ENCODE results near the gene ANKZF1.

The ANKZF1 gene

DNA sequence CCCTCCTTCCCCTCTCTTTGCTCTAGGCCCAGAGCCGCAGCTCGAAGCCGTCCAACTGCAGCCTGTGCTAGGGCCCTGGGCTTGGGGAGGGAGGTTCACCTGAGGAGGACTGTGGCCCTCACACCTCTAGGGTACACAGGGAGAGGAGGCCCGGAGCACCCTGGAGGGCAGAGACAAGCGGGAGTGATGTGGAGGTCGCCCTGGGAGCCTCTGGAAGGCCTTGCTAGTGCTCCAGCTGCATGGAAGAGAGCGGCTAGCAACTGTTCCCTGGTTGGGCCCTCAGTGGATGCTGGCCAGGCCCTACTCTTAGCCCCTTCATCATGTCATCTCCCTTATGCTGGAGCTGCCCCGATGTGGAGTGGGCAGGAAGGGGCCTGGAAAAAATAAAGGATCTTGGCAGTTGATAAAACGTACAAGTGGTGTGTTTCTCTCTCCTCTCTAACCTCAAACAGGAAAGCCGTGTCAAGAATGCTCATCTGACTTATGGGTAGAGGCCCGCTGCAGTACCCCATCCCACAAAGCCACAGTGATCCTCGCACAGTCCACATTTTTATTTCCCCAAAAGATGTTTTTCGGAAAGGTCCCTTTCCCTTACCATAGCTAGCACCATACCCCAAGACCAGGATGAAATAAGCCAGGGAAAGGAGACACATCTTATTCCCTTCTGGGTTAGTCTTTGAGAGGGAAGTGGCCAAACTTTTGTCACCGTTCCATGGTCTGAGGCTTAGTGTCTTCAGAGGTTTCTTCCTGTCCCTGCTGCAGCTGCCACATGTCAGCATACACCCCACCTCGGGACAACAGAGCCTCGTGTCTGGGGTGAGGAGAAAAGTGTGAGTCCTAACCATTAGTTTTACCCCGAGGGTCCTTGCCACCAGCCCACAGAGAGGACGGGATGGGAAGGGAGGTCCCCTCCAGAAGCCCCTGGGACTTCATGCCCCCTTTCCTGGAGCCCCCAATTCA is 20.1 kb upstream of the ANKZF1 start:
- ATAC-seq, result no peak

- no peak for ATAC-seq
Observed at GRCh38 chr2:219210196-219210885, 19.3 kb upstream of the ANKZF1 start.

- no peak for ATAC-seq
Observed at GRCh38 chr2:219210886-219211362, 18.7 kb upstream of the ANKZF1 start.

DNA sequence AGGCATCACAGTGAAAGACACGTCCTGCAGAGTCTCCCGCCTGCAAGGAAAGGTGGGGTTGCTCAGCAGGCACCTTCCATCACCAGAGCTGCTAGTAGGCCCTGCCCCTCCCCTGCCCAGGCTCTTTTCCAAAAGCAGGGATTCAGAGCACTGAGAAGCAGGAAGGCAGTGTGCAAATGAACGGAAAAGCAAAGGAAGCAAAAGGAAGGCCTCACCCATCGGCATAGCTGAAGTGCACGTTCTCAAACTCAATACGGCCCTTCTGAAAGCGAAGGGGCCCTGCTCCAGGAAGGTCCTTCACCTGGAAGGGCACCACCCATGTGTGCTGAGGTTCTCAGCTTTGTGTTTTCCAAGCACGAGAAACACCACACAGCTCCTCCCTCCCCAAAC is 16.6 kb upstream of the ANKZF1 start:
- ATAC-seq, result no peak

GRCh38 chr2:219213486-219214071 is 16.0 kb upstream of the ANKZF1 start:
- no peak for ATAC-seq

- ATAC-seq, result no peak
Observed at GRCh38 chr2:219214141-219214540, 15.5 kb upstream of the ANKZF1 start.

DNA sequence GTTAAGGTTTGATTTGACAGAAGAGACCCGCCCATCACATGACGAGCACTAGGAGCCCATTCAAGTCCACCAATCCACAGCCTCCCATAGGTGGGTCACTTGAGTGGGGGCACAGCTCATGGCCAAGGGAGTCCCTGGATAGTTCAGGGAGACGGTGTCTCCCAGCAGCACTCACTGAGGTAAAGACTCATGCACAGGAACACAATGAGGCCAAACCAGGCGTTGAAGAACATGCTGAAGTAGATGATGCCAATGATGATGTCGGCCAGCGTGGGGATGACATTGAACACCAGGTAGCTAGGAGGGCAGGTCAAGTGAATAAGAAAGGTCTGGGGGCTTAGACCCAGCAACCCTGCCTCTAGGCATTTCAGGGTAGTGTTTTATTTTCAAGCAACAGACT is 14.8 kb upstream of the ANKZF1 start:
- no peak for ATAC-seq

GRCh38 chr2:219215871-219216534 is 13.6 kb upstream of the ANKZF1 start:
- ATAC-seq, result no peak

DNA sequence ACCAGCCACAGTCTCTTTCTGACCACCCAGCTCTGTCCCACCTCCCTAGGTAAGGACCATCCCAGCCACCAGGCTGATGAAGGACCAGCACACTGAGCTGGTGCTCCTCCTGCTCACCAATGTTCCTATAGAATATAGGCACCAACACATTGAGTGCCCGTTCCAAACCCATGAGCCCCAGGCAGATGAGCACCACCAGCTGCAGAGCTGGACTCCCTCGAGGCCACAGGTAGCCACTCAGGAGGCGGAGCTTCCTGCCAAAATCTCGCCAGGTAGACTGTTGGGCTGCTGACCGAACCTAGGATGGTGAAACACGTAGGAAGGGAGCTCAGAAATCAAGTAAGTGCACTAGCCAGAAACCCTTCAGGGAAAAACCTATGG is 13.1 kb upstream of the ANKZF1 start:
- no peak for ATAC-seq

DNA sequence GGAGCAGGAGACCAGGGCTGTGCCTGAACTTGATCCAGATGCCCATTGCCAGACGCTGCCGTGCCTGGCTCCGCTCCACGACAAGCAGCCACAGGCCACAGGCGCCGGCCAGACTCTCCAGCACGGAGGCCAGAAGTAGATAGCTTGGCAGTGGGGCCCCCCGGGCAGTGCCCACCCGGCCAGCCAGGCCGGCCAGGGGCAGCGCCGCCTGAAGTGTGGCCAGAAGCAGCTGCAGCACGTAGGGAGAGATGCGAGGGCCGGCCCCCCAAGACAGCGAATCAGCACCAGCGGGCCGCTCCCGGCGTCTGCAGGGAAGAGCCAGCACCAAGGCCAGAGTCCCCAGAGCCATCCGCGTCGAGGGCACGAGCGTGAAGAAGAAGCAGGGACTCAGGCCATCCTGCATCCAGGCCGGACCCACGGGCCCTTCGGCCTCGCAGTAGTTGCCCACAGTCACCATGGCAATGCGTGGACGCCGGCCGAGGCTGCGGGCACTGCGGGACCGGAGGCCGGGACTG is 11.3 kb upstream of the ANKZF1 start:
- ATAC-seq, result peak; percentile 33 to 39

GRCh38 chr2:219218732-219219701 is 10.6 kb upstream of the ANKZF1 start, which contains the start of gene ABCB6:
ABCB6 (minus strand) TSS chr2:219218958; CDS start chr2:219218673, 285 bp downstream.
- peak; percentile 79 to 85 for ATAC-seq

DNA sequence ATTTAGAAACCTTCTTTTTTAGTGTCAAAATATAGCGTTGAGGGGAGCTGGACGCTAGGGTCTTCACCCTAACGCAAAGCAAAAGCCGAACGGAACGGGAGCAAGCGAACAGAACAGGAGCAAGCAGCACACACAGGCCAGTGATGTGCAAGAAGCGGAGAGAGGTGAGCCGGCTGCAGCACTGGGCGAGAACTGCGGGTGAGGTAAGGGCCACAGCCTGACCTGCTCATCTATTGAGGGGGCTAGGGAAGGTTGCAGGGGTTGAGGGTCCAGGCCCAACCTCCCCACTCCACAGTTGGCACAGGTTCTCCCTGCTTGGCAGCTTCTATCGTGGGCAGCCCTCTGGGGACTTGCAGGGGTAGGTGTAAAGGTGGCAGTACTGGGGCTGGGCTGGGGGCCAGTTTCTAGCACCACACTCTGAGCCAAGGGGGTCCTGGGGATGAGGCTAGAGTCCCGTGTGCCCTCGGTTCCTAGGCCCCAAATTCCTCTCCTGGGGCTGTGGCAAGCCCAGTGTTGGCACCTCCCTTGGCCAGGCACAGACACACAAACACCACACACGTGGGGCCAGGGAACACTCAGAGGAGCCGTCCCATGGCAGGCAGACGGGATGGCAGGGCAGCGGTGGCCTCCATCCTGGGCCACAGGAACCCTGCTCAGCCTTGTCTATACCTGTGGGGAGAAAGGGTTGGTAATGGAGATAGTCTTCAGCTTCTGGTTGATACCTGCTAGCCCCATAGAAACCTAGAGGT is 9.6 kb upstream of the ANKZF1 start:
- ATAC-seq, result no peak

GRCh38 chr2:219220652-219221402 is 8.8 kb upstream of the ANKZF1 start:
- no peak for ATAC-seq

DNA sequence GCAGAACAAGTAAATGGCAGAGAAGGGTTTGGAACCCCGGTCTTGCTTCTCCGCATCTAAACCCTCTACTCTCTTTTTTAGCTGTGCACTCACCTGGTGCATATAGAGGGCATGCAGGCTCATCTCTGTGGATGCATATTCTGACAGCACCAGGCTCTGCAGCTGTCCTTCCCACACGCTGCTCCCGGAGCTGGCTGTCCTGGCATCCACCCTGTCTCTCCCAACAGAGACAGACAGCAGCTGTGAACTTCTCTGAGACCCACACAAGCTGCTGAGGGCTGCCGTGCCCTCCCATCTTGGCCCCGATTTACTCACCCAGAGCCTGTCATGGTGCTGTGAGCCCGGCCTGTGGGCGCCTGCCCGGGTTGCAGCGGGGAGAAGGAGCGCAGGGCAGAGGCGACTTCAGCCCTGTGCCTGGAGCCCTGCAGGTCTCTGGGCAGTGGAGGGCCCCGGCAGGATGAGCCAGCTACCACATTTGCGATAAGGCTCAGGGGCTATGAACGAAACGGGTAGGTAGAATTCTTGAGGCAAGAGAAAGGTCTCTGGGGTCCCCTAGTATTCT is 7.6 kb upstream of the ANKZF1 start:
- ATAC-seq, result no peak

DNA sequence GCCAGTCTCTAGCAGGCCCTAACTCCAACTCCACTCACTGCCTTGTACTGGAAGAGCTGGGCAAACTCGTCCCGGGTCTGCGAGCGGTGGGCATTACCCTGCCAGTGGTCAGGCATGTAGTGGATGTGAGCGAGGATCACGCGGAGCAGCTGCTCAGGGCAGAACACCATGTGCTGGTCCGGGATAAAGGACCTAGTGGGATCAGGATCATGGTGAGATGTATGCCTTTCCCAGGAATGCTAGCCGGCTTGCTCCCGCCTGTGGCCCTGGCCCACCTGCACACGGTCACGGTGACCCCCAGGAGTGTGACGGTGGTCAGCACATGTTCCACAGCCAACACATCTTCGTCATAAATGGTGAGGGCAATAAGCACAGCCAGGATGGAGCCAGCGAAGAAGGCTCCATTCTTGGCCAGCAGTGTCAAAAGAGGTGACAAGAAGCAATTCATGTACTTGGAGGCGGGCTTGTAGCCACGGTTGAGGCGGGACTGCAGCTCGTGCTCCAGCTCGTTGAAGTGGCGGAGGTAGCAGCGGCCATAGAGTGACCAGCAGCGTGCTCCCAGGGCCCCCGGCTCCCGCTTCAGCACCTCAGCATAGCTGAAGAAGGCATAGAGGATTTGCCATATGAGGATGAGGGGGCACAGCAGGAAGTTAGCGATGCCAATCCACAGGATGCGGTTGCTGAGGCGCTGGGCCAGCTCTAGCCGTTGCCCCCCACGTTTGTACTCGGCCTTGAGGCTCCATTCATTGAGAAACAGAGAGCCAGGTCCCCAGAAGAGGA is 5.6 kb upstream of the ANKZF1 start:
- no peak for ATAC-seq

GRCh38 chr2:219225350-219225749 is 4.3 kb upstream of the ANKZF1 start:
- no peak for ATAC-seq

GRCh38 chr2:219228041-219228910 is 1.3 kb upstream of the ANKZF1 start:
- no peak for ATAC-seq

- no peak for ATAC-seq
Observed at GRCh38 chr2:219228911-219229304, 698 bp upstream of the ANKZF1 start.
